OCI-LY1 (cell line): ENCODE measurements around the gene LRP8.

Source experiments
- H2AFZ ChIP-seq: fragments of 200-600 bp; sonication (generic), shearing (Covaris generic); 2 replicates; pipeline ENCODE4 v1.6.0; 2014; ENCODE audit warnings: antibody characterized with exemption, mild to moderate bottlenecking, low read length
- H3F3A ChIP-seq: fragments of 200-600 bp; sonication (generic), shearing (Covaris generic); 2 replicates; pipeline ENCODE4 v1.6.0; 2014; ENCODE audit warnings: mild to moderate bottlenecking, antibody characterized with exemption, low read length, moderate library complexity; ENCODE audit not compliant: insufficient read depth
- H3K27ac ChIP-seq: fragments of 200-600 bp; sonication (generic); 2 replicates; pipeline ENCODE4 v1.5.1; 2014; ENCODE audit warnings: low read length, mixed run types, mild to moderate bottlenecking, low read depth; ENCODE audit not compliant: poor library complexity, severe bottlenecking
- H3K27me3 ChIP-seq: fragments of 200-600 bp; sonication (generic); 2 replicates; pipeline ENCODE4 v1.6.0; 2014; ENCODE audit warnings: antibody characterized with exemption, mild to moderate bottlenecking, low read length, moderate library complexity; ENCODE audit not compliant: insufficient read depth
- H3K36me3 ChIP-seq: fragments of 200-600 bp; sonication (generic); 2 replicates; pipeline ENCODE4 v1.6.1; 2014; ENCODE audit warnings: mild to moderate bottlenecking, antibody characterized with exemption, low read length, moderate library complexity, mixed read lengths; ENCODE audit not compliant: insufficient read depth
- H3K4me1 ChIP-seq: fragments of 200-600 bp; sonication (generic); 2 replicates; pipeline ENCODE4 v1.5.1; 2014; ENCODE audit warnings: mild to moderate bottlenecking, low read length, moderate library complexity; ENCODE audit not compliant: insufficient read depth, severe bottlenecking
- H3K4me2 ChIP-seq: fragments of 200-600 bp; sonication (generic), shearing (Covaris generic); 2 replicates; pipeline ENCODE4 v1.6.1; 2014; ENCODE audit warnings: low read length
- H3K4me3 ChIP-seq: fragments of 200-600 bp; sonication (generic); 2 replicates; pipeline ENCODE4 v1.5.1; 2014; ENCODE audit warnings: low read length, low read depth, mild to moderate bottlenecking, mixed read lengths; ENCODE audit not compliant: poor library complexity, severe bottlenecking
- H3K79me2 ChIP-seq: fragments of 200-600 bp; shearing (Covaris generic); 2 replicates; pipeline ENCODE4 v1.6.1; 2016; ENCODE audit warnings: mixed run types, low read length, mixed read lengths; ENCODE audit not compliant: insufficient read depth
- H3K9ac ChIP-seq: fragments of 200-600 bp; sonication (generic), shearing (Covaris generic); 2 replicates; pipeline ENCODE4 v1.6.1; 2014; ENCODE audit warnings: mild to moderate bottlenecking, low read length, mixed read lengths
- H3K9me2 ChIP-seq: fragments of 200-600 bp; sonication (generic), shearing (Covaris generic); 2 replicates; pipeline ENCODE4 v1.6.1; 2014; ENCODE audit warnings: low read depth, mild to moderate bottlenecking, low read length, mixed read lengths
- H3K9me3 ChIP-seq: fragments of 200-600 bp; shearing (Covaris generic); 2 replicates; pipeline ENCODE4 v1.6.1; 2014; ENCODE audit warnings: low read length, mixed read lengths
- H4K20me1 ChIP-seq: fragments of 200-600 bp; sonication (generic), shearing (Covaris generic); 2 replicates; pipeline ENCODE4 v1.6.0; 2016; ENCODE audit warnings: mild to moderate bottlenecking, low read length; ENCODE audit not compliant: insufficient read depth
- CTCF ChIP-seq: fragments of 200-600 bp; sonication (generic), shearing (Covaris generic); IDR thresholded peaks from 2 replicates; pipeline ENCODE4 v1.5.1; 2017; ENCODE audit warnings: mild to moderate bottlenecking, antibody characterized with exemption, low read length, moderate library complexity, mixed read lengths
- EZH2 ChIP-seq: fragments of 200-600 bp; sonication (generic), shearing (Covaris generic); IDR thresholded peaks from 2 replicates; pipeline ENCODE4 v1.8.0; 2017; ENCODE audit warnings: borderline replicate concordance, mixed run types, mild to moderate bottlenecking, antibody characterized with exemption, low read length, moderate library complexity, mixed read lengths

LRP8 gene

GRCh38 chr1:53315046-53315445, 12.8 kb downstream of the LRP8 start:
- no peak overlapping the region for H3K27ac ChIP-seq
- H3F3A ChIP-seq, result no peaks in the 10 kb centered on the region
- H3K4me1 ChIP-seq, result peaks cover 3% of the 10 kb centered on the region
- no peaks in the 10 kb centered on the region; the same call in 1 of the 2 replicates for H3K79me2 ChIP-seq
- H3K9ac ChIP-seq, result no peak overlapping the region
- TF ChIP-seq EZH2 (no peak), CTCF (no peak)
- H4K20me1 ChIP-seq, result no peaks in the 10 kb centered on the region
- no peak overlapping the region for H3K4me2 ChIP-seq
- H3K9me2 ChIP-seq, result no peaks in the 10 kb centered on the region
- H3K36me3 ChIP-seq, result peaks cover 93% of the 10 kb centered on the region
- no peak overlapping the region for H2AFZ ChIP-seq
- H3K4me3 ChIP-seq, result no peak overlapping the region
- no peaks in the 10 kb centered on the region for H3K27me3 ChIP-seq
- H3K9me3 ChIP-seq, result no peaks in the 10 kb centered on the region

GRCh38 chr1:53314606-53315005, 13.3 kb downstream of the LRP8 start:
- peaks cover 93% of the 10 kb centered on the region for H3K36me3 ChIP-seq
- H4K20me1 ChIP-seq, result no peaks in the 10 kb centered on the region
- no peak overlapping the region for H3K27ac ChIP-seq
- H2AFZ ChIP-seq, result no peak overlapping the region
- H3K4me3 ChIP-seq, result no peak overlapping the region
- TF ChIP-seq EZH2 (no peak), CTCF (no peak)
- no peaks in the 10 kb centered on the region for H3K27me3 ChIP-seq
- H3K9me2 ChIP-seq, result no peaks in the 10 kb centered on the region
- no peak overlapping the region for H3K4me2 ChIP-seq
- no peak overlapping the region for H3K9ac ChIP-seq
- peaks cover 3% of the 10 kb centered on the region for H3K4me1 ChIP-seq
- H3K9me3 ChIP-seq, result no peaks in the 10 kb centered on the region
- H3F3A ChIP-seq, result no peaks in the 10 kb centered on the region
- no peaks in the 10 kb centered on the region; the same call in 1 of the 2 replicates for H3K79me2 ChIP-seq

- no peaks in the 10 kb centered on the region for H4K20me1 ChIP-seq
- no peak overlapping the region for H3K9ac ChIP-seq
- H3K4me3 ChIP-seq, result no peak overlapping the region
- no peaks in the 10 kb centered on the region for H3K9me2 ChIP-seq
- H3K27me3 ChIP-seq, result no peaks in the 10 kb centered on the region
- no peaks in the 10 kb centered on the region; the same call in 1 of the 2 replicates for H3K79me2 ChIP-seq
- H3K4me2 ChIP-seq, result no peak overlapping the region
- H3K27ac ChIP-seq, result no peak overlapping the region
- H3K9me3 ChIP-seq, result no peaks in the 10 kb centered on the region
- H3K4me1 ChIP-seq, result peaks cover 2% of the 10 kb centered on the region
- no peak overlapping the region for H2AFZ ChIP-seq
- TF ChIP-seq CTCF, result no peak
- no peak for TF ChIP-seq EZH2
- no peaks in the 10 kb centered on the region for H3F3A ChIP-seq
- H3K36me3 ChIP-seq, result peaks cover 89% of the 10 kb centered on the region
Measured at GRCh38 chr1:53314096-53314495, 13.8 kb downstream of the LRP8 start.
